Loucy (cell line): ENCODE measurements around the gene ADM2.

Experiments
- H2AFZ ChIP-seq: fragments of 200-600 bp; sonication (generic); 2 replicates; pipeline ENCODE4 v1.6.0; 2016; ENCODE audit warnings: antibody characterized with exemption, mild to moderate bottlenecking, low read length, moderate library complexity
- H3F3A ChIP-seq: fragments of 200-600 bp; 2 replicates; pipeline ENCODE4 v1.6.0; 2016; ENCODE audit warnings: antibody characterized with exemption, low read depth, mild to moderate bottlenecking
- H3K27me3 ChIP-seq: fragments of 200-600 bp; sonication (generic); 2 replicates; pipeline ENCODE4 v1.6.1; 2014; ENCODE audit warnings: low read length, mild to moderate bottlenecking; ENCODE audit not compliant: insufficient read depth, poor library complexity, severe bottlenecking
- H3K36me3 ChIP-seq: fragments of 200-600 bp; sonication (generic); 2 replicates; pipeline ENCODE4 v1.6.1; 2016; ENCODE audit warnings: low read length; ENCODE audit not compliant: insufficient read depth
- H3K4me1 ChIP-seq: fragments of 200-600 bp; sonication (generic); 2 replicates; pipeline ENCODE4 v1.5.1; 2014; ENCODE audit warnings: low read length, mild to moderate bottlenecking; ENCODE audit not compliant: insufficient read depth, poor library complexity, severe bottlenecking
- H3K4me2 ChIP-seq: fragments of 200-600 bp; sonication (generic); 2 replicates; pipeline ENCODE4 v1.6.0; 2014; ENCODE audit warnings: antibody characterized with exemption, low read length, low read depth, mild to moderate bottlenecking; ENCODE audit not compliant: poor library complexity, severe bottlenecking
- H3K4me3 ChIP-seq: fragments of 200-600 bp; sonication (generic); 2 replicates; pipeline ENCODE4 v1.5.1; 2014; ENCODE audit warnings: low read length, mild to moderate bottlenecking, mixed read lengths; ENCODE audit not compliant: poor library complexity, severe bottlenecking
- H3K79me2 ChIP-seq: fragments of 200-600 bp; sonication (generic); 2 replicates; pipeline ENCODE4 v1.6.1; 2014; ENCODE audit warnings: low read length; ENCODE audit not compliant: insufficient read depth
- H3K9ac ChIP-seq: fragments of 200-600 bp; sonication (generic); 2 replicates; pipeline ENCODE4 v1.6.0; 2014; ENCODE audit warnings: mild to moderate bottlenecking, low read depth, low read length, moderate library complexity; ENCODE audit not compliant: poor library complexity, severe bottlenecking
- H3K9me2 ChIP-seq: fragments of 200-600 bp; sonication (generic); replicated peaks from 2 replicates; pipeline ENCODE4 v1.6.1; 2016; ENCODE audit warnings: low read depth, low read length, mixed read lengths
- H3K9me3 ChIP-seq: fragments of 200-600 bp; sonication (generic); 2 replicates; pipeline ENCODE4 v1.6.1; 2014; ENCODE audit warnings: mild to moderate bottlenecking, antibody characterized with exemption, low read length, low read depth; ENCODE audit not compliant: insufficient read depth
- H4K20me1 ChIP-seq: fragments of 200-600 bp; sonication (generic); 2 replicates; pipeline ENCODE4 v1.6.0; 2014; ENCODE audit warnings: antibody characterized with exemption, low read length, mild to moderate bottlenecking; ENCODE audit not compliant: insufficient read depth, poor library complexity, severe bottlenecking
- EZH2phosphoT487 ChIP-seq: fragments of 200-600 bp; IDR thresholded peaks from 2 replicates; pipeline ENCODE4 v1.6.1; 2018; ENCODE audit warnings: antibody characterized with exemption, mild to moderate bottlenecking, moderate library complexity, borderline replicate concordance
- TF ChIP-seq, protein P1 (sequence below): fragments of 200-600 bp; sonication (generic); conservative IDR thresholded peaks from 2 replicates; pipeline ENCODE4 v1.5.1; 2014; ENCODE audit warnings: mild to moderate bottlenecking, antibody characterized with exemption, low read length

The ADM2 gene

DNA sequence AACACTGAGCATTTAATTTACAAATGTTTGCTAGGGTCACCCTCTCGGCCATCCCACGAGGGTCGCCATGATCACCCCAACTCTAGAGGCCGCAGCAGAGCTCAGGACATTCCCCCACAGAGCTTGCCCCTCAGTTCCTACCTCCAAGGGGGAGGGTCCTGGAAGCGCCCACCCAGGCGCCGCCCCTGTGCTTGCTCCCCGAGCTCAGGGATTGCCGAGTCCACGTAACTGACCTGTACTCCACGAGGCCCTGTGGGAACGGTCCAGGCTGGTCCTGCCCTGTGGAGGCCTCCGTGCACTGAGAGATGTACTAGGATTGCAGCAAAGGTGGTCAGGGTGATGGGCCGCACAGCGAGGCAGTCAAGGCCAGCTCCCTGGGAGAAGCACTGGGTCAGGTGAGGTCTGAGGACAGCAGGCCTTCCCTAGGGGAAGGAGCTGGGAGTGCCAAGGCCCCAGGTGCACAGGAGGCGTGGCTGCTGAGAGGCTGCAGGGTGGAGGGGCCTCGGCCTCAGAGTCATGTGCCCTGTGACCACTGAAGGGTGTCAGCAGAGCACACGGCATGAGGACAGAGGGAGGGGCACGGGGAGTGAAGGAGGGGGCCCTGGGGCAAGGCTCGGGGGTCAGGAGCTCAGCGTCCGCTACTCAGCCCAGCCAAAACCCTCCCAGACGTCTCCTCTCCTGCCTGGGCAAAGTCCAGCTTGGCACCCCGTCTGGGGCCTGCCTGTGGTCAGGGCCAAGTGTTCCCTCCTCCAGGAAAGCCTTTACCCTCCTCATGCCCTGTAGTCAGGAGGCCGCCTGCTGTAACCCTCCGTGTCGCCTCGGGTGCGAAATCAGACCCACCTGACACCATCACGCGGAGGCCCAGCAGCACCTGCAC lies 2.9 kb downstream of the ADM2 start:
- no peaks in the 10 kb centered on the region for H3K79me2 ChIP-seq
- no peaks in the 10 kb centered on the region for H3F3A ChIP-seq
- no peak overlapping the region for H3K4me2 ChIP-seq
- H3K36me3 ChIP-seq = no peaks in the 10 kb centered on the region
- H3K27me3 ChIP-seq = no peaks in the 10 kb centered on the region
- H2AFZ ChIP-seq = no peak overlapping the region
- H4K20me1 ChIP-seq = no peaks in the 10 kb centered on the region
- no peaks in the 10 kb centered on the region for H3K9me2 ChIP-seq
- H3K9me3 ChIP-seq = no peaks in the 10 kb centered on the region
- no peak for TF ChIP-seq EZH2phosphoT487
- TF ChIP-seq, protein P1, sequence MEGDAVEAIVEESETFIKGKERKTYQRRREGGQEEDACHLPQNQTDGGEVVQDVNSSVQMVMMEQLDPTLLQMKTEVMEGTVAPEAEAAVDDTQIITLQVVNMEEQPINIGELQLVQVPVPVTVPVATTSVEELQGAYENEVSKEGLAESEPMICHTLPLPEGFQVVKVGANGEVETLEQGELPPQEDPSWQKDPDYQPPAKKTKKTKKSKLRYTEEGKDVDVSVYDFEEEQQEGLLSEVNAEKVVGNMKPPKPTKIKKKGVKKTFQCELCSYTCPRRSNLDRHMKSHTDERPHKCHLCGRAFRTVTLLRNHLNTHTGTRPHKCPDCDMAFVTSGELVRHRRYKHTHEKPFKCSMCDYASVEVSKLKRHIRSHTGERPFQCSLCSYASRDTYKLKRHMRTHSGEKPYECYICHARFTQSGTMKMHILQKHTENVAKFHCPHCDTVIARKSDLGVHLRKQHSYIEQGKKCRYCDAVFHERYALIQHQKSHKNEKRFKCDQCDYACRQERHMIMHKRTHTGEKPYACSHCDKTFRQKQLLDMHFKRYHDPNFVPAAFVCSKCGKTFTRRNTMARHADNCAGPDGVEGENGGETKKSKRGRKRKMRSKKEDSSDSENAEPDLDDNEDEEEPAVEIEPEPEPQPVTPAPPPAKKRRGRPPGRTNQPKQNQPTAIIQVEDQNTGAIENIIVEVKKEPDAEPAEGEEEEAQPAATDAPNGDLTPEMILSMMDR = no peak
- no peak overlapping the region for H3K4me3 ChIP-seq
- no peak overlapping the region for H3K9ac ChIP-seq
- peaks cover 3% of the 10 kb centered on the region for H3K4me1 ChIP-seq

DNA sequence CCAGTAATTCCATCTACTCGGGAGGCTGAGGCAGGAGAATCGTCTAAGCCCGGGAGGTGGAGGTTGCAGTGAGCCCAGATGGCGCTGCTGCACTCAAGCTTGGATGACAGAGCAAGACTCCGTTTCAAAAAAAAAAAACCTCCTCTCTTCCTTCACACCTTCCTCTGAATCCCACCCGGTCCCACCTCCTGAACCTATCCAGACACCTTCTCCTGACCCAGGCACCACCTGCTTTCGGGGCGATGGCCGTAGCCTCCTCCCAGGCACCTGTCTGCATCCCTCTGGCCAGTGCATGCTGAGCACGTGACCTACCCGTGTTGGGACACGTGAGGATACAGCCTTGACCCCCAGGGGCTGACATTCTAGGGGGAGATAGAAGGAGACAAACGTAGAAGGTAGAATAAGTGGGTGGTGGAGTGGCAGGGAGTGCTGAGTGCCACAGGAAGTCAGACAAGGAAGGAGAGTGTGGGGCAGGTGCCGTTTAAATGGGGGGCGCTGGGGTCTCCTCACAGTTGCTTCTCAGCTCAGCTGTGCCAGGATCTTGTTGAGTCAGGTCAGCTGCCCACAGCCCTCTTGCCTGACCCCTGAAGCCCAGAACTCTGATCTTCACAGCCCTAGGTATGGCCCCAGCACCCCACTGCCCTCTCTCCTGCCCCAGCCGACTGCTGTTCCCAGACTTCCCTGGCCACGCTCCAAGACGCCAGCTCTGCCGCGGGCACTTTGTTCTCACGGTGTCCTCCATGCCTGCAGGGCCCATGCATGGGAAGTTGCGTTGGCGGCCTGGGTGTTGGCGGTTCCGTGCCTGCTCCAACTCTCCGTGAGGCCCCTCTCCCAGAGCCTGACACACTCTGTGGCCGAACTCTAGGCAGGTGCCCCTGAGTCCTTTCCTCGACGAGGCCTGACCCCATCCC lies 4.1 kb downstream of the ADM2 start:
- no peak overlapping the region for H3K4me3 ChIP-seq
- TF ChIP-seq EZH2phosphoT487 = no peak
- TF ChIP-seq, protein P1 = no peak
- no peak overlapping the region for H3K4me2 ChIP-seq
- H2AFZ ChIP-seq = no peak overlapping the region
- no peaks in the 10 kb centered on the region for H3K79me2 ChIP-seq
- H4K20me1 ChIP-seq = no peaks in the 10 kb centered on the region
- no peak overlapping the region for H3K9ac ChIP-seq
- H3K9me3 ChIP-seq = no peaks in the 10 kb centered on the region
- H3K27me3 ChIP-seq = no peaks in the 10 kb centered on the region
- H3K9me2 ChIP-seq = no peaks in the 10 kb centered on the region
- no peaks in the 10 kb centered on the region for H3F3A ChIP-seq
- peaks cover 3% of the 10 kb centered on the region for H3K4me1 ChIP-seq
- H3K36me3 ChIP-seq = no peaks in the 10 kb centered on the region

DNA sequence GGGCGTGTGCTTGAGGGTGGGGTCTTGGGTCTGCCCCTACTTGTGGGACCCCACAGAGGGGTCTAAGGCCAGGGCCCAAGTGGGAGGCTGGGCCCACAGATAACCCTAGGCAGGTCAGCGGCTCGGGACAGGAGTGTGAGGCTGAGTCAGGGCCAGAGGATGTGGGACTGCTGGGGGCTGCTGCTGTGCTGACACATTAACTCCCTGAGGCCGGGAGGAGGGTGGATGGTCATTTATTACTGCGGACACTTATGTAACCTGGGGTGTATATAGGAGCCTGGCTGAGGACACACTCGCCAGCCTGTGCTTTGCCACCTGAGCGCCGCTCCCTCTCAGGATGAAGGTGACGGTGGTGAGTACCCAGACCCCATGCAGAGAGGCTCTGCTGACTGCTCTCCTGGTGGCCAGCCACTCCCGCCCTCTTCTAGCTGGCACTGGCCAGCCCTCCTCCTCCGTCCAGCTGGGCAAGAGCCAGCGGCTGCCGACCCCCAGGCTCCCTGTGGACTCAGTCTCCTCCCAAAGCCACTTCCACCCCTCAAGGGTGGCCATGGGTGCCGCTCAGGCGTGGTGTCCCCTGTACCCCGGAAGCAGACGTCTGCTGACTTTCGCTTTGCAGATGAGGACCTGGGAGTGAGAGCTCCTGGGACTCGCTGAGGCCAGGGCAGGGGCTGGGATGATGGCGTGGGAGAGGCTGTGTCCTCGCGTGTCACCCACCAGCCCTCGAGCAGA lies 5.4 kb downstream of the ADM2 start, which contains the start of gene MIOX:
TSS of gene MIOX (plus strand) at position 299 of the 729 bp plus-strand sequence. CDS start at position 338, 39 bp downstream.
- Histone ChIP-seq H3K36me3 (no peaks in the 10 kb centered on the region), H3K9me3 (no peaks in the 10 kb centered on the region), H3K79me2 (no peaks in the 10 kb centered on the region), H4K20me1 (no peaks in the 10 kb centered on the region), H3K4me1 (peaks cover 3% of the 10 kb centered on the region), H2AFZ (no peak within 1 kb of the TSS), H3F3A (no peaks in the 10 kb centered on the region), H3K4me3 (no peak within 1 kb of the TSS), H3K9me2 (no peaks in the 10 kb centered on the region), H3K27me3 (no peaks in the 10 kb centered on the region), H3K9ac (no peak within 1 kb of the TSS), H3K4me2 (no peak within 1 kb of the TSS)
- TF ChIP-seq, protein P1 = no peak
- TF ChIP-seq EZH2phosphoT487 = no peak
